HG03558 (cell line): ENCODE results near the gene DDIT3.

Source experiments
- ATAC-seq: cut with Tn5 transposase; IDR thresholded peaks from one replicate; pipeline ENCODE4 v1.9.1; 2021; ENCODE audit warnings: moderate number of reproducible peaks; ENCODE audit not compliant: unreplicated experiment; ENCODE audit errors: extremely low read depth

Gene DDIT3

DNA sequence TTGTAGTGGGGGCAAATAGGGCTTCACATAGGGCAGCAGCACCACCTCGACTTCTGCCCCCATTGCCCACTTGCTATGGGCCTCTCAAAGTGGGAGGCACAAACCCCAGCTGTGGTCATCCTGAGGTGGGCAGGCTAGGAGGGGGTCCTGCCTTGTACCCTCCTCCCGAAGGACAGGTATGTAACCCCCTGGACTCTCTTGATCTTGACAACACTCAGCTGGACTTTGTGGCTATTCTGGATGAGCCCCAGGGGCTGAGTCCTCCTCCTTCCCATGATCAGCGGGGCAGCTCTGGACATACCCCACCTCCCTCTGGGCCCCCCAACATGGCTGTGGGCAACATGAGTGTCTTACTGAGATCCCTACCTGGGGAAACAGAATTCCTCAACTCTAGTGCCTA, 48.7 kb downstream of the DDIT3 start:
- ATAC-seq: no peak

DNA sequence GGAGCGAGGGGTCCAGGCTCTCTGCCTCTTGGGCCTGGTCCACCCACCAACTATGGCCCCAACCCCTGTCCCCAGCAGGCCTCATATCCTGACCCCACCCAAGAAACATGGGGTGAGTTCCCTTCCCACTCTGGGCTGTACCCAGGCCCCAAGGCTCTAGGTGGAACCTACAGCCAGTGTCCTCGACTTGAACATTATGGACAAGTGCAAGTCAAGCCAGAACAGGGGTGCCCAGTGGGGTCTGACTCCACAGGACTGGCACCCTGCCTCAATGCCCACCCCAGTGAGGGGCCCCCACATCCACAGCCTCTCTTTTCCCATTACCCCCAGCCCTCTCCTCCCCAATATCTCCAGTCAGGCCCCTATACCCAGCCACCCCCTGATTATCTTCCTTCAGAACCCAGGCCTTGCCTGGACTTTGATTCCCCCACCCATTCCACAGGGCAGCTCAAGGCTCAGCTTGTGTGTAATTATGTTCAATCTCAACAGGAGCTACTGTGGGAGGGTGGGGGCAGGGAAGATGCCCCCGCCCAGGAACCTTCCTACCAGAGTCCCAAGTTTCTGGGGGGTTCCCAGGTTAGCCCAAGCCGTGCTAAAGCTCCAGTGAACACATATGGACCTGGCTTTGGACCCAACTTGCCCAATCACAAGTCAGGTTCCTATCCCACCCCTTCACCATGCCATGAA, 49.2 kb downstream of the DDIT3 start:
- no peak for ATAC-seq

DNA sequence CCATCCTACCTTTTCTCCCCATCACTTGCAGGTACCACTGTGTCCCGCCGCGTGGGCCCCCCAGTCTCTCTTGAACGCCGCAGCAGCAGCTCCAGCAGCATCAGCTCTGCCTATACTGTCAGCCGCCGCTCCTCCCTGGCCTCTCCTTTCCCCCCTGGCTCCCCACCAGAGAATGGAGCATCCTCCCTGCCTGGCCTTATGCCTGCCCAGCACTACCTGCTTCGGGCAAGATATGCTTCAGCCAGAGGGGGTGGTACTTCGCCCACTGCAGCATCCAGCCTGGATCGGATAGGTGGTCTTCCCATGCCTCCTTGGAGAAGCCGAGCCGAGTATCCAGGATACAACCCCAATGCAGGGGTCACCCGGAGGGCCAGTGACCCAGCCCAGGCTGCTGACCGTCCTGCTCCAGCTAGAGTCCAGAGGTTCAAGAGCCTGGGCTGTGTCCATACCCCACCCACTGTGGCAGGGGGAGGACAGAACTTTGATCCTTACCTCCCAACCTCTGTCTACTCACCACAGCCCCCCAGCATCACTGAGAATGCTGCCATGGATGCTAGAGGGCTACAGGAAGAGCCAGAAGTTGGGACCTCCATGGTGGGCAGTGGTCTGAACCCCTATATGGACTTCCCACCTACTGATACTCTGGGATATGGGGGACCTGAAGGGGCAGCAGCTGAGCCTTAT, 49.9 kb downstream of the DDIT3 start:
- no peak for ATAC-seq

DNA sequence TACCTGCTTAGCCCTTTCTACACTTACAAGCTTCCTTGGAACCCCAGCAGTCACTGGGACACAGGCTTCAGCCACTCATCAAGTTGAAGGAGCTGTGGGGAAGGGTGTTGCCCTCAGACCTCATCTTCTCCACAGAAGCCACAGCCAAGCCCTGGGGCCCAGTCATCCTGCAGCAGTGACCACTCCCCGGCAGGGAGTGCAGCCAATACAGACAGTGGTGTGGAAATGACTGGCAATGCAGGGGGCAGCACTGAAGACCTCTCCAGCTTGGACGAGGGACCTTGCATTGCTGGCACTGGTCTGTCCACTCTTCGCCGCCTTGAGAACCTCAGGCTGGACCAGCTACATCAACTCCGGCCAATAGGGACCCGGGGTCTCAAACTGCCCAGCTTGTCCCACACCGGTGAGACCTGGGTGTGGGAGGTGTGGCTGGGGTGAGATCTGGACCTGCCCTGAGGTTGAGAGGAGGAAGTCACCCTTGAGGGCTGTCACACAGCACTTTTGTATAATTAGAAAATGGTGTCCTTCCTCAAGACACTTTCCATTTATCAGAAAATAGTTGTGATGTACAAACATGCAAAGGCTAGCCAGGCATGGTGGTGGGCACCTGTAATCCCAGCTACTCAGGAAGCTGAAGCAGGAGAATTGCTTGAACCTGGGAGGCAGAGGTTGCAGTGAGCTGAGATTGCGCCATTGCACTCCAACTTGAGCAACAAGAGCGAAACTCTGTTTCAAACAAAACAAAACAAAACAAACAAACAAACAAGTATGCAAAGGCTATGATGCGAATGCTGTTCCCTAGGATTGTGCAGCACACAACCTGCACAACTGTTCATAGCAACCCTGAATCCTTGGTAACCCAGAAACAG, 50.8 kb downstream of the DDIT3 start:
- no peak for ATAC-seq

DNA sequence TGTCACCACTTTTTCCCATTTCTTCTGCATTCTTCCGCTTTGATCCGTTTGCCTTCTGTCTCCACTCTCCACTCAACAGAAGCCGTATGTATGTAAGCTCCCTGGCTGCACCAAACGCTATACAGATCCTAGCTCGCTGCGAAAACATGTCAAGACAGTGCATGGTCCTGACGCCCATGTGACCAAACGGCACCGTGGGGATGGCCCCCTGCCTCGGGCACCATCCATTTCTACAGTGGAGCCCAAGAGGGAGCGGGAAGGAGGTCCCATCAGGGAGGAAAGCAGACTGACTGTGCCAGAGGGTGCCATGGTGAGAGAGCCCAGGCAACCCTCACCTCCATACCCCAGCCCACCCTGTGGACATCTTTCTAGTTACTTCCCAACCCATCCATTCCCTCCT, 52.4 kb downstream of the DDIT3 start:
- no peak for ATAC-seq

DNA sequence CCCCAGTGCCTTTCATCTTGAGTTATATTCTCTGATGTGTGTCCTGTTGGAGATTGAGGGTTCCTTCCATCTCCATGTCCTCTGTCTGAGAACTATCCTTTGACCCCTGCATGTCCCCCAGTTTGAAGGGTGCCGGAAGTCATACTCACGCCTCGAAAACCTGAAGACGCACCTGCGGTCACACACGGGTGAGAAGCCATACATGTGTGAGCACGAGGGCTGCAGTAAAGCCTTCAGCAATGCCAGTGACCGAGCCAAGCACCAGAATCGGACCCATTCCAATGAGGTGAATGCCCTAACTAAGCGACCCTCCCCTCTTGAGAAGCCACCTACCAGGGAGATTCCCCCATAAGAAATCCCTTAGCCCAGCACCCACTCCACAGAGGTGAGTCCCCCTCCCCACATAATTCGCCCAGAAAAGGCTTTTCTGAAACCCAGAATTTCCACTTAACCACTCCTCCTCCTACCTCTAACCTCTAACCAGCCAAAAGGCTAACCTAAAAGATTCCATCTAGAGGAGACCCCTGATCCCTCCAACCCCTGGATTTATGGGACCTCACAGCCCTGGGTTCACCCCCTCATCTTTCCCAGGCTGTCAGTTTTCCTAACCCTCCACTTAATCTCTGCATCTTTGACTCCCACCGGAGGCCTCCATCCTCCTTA, 53.0 kb downstream of the DDIT3 start:
- no peak for ATAC-seq
